Measurements from ENCODE around the gene LSG1. TPM values are rescaled to one million over a fixed set of nuclear protein-coding genes. Genes with fewer than 3 reads are reported as not detected.

The LSG1 gene
- total RNA-seq, 1 donor from 2014 or later = 55.4 TPM

DNA sequence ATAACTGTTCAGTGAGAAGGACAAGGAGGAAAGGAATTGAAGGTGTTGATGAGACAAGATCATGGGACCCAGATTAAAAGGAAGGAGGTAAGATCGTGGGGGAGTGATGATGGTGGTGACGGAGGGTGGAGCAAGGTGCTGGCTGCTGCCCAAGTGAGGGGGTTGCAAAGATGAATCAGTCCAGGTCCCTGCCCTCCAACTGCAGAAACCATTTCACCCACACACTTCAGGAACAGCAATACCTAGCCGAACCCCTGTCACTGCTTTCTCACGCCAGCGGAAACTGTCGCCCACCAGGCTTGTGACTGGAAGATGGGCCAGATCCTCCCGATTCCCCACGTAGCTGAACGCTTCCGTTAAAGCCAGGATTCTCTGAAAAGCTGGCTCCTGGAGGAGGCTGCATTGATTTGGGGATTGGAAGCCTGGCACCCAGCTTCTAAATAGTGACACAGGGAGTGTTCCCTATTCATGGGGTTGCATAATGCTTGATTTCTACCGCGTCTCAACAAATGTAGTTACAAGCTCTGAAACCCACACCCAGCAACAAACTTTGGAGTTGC lies 3.2 kb upstream of the LSG1 start:
- CTCF ChIA-PET = interaction anchor here (0.8 to 1.8 kb wide), 3 partner anchors 7 to 586 kb away, joined by 3 to 9 read pairs (median 4); no protein-coding TSS in a partner anchor
- no peak overlapping the region for H3K4me3 Mint-ChIP-seq
- H3K27ac Mint-ChIP-seq = no peak overlapping the region
- TF ChIP-seq, protein P1, sequence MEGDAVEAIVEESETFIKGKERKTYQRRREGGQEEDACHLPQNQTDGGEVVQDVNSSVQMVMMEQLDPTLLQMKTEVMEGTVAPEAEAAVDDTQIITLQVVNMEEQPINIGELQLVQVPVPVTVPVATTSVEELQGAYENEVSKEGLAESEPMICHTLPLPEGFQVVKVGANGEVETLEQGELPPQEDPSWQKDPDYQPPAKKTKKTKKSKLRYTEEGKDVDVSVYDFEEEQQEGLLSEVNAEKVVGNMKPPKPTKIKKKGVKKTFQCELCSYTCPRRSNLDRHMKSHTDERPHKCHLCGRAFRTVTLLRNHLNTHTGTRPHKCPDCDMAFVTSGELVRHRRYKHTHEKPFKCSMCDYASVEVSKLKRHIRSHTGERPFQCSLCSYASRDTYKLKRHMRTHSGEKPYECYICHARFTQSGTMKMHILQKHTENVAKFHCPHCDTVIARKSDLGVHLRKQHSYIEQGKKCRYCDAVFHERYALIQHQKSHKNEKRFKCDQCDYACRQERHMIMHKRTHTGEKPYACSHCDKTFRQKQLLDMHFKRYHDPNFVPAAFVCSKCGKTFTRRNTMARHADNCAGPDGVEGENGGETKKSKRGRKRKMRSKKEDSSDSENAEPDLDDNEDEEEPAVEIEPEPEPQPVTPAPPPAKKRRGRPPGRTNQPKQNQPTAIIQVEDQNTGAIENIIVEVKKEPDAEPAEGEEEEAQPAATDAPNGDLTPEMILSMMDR (IDR thresholded peaks at IDR 0.05) = no peak
- intact Hi-C loops (cut with micrococcal nuclease) = no loop called here
- POLR2A ChIA-PET = interaction anchor here (5.6 kb wide), 1 partner anchor 10 kb away, joined by 127 read pairs; the partner anchor contains the start of gene FAM43A
- peaks cover 13% of the 10 kb centered on the region for H3K36me3 Mint-ChIP-seq (ENCODE audit: low read depth)
- peaks cover 6% of the 10 kb centered on the region for H3K27me3 Mint-ChIP-seq
- no peak for ATAC-seq (ENCODE audit: low read depth)
- H3K4me1 Mint-ChIP-seq = peaks cover 19% of the 10 kb centered on the region
- no peak for DNase-seq
- H3K9me3 Mint-ChIP-seq = no peaks in the 10 kb centered on the region

DNA sequence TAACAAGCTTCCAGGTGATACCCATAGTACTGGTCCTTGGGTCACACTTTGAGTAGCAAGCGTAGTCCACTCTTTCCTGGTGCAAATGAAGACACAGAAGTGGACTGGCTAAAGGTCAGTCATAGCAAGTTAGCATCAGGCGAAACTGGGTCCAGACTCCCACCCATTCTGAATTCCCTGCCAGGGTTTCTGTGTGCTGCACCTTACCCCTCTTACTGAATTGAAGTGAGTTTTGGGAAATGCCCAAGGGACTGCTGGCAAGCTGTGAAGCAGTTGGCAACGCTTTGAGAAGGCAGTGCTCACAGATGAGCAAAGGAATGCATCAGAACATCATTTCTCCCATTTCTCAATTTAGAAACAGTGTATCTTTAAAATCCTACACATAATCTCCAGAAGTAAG lies 1.8 kb upstream of the LSG1 start:
- H3K27ac Mint-ChIP-seq = no peak overlapping the region
- intact Hi-C loops (cut with micrococcal nuclease) = loop anchor here (2.0 kb wide), 3 partner anchors 13 to 1233 kb away; partner anchors contain the start of gene ACAP2
- no peaks in the 10 kb centered on the region for H3K9me3 Mint-ChIP-seq

DNA sequence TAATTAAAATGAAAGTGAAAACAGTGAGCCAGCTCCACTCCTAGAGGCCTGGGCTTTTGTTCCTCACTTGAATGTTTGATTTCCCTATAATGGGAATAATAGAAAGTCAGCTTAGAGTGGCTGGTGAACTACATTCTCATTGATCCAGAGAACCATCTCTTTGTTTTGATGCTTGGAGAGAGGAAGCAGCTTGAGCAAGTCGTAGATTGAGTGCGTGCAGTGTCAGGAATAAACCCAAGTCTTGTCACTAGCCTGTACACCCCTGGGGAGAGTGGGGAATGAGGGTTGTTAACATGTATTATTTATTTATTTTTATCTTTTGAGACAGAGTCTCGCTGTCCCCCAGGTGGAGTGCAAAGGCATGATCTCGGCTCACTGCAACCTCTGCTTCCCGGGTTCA lies 885 bp upstream of the LSG1 start:
- H3K27ac Mint-ChIP-seq = peak overlapping the region; percentile 99
- ATAC-seq (ENCODE audit: low read depth) (no peak), DNase-seq (no peak)
- TF ChIP-seq, protein P1 (IDR thresholded peaks at IDR 0.05) = no peak
- intact Hi-C loops (cut with micrococcal nuclease) = loop anchor here (1.0 to 2.0 kb wide), 8 partner anchors 14 to 1234 kb away; partner anchors contain the start of genes ACAP2, PPP1R2, TMEM44 and XXYLT1
- POLR2A ChIA-PET = interaction anchor here (0.7 to 5.6 kb wide), 16 partner anchors 12 to 1234 kb away, joined by 3 to 127 read pairs (median 6); partner anchors contain the start of genes FAM43A, PPP1R2 and XXYLT1
- peaks cover 6% of the 10 kb centered on the region for H3K27me3 Mint-ChIP-seq
- H3K36me3 Mint-ChIP-seq (ENCODE audit: low read depth) = peaks cover 33% of the 10 kb centered on the region
- H3K9me3 Mint-ChIP-seq = no peaks in the 10 kb centered on the region
- peaks cover 19% of the 10 kb centered on the region for H3K4me1 Mint-ChIP-seq
- H3K4me3 Mint-ChIP-seq = peak overlapping the region; percentile 99
- CTCF ChIA-PET = interaction anchor here (1.0 to 4.2 kb wide), 9 partner anchors 10 to 769 kb away, joined by 3 to 88 read pairs (median 24); partner anchors contain the start of genes FAM43A and XXYLT1

More for the DNA sequence above, 1.8 kb upstream of the LSG1 start:
- Mint-ChIP-seq H3K27me3 (peaks cover 6% of the 10 kb centered on the region), H3K4me1 (peaks cover 19% of the 10 kb centered on the region), H3K36me3 (ENCODE audit: low read depth) (peaks cover 24% of the 10 kb centered on the region), H3K4me3 (peak overlapping the region; percentile 11)
- ChIA-PET POLR2A (interaction anchor here (5.6 kb wide), 1 partner anchor 11 kb away, joined by 127 read pairs; the partner anchor contains the start of gene FAM43A), CTCF (interaction anchor here (0.9 to 3.7 kb wide), 6 partner anchors 9 to 597 kb away, joined by 3 to 38 read pairs (median 4); partner anchors contain the start of genes FAM43A and XXYLT1)
- TF ChIP-seq, protein P1 (IDR thresholded peaks at IDR 0.05) = no peak
- ATAC-seq (ENCODE audit: low read depth) = no peak
- DNase-seq = no peak

DNA sequence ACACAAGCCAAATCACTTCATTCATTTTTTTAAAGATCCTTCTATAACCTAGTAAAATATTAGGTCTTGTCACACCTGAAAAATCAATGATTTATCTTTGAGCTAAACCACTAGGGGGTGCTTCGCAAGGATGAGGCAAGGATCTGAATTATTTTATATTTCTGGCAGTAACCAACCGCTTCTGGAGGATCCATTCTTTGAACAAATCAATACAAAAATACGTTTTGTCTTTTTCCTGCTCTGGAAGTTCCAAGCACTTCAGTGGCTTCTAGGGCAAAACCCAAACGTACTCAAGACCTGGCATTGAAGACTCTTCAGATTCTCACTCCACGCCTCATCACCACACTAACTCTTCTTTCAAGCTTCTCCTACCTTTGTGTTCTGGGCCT lies 486 bp downstream of the LSG1 start:
- TF ChIP-seq, protein P1 (IDR thresholded peaks at IDR 0.05) = peak; percentile 35
- peaks cover 22% of the 10 kb centered on the region for H3K4me1 Mint-ChIP-seq
- peaks cover 4% of the 10 kb centered on the region for H3K27me3 Mint-ChIP-seq
- intact Hi-C loops (cut with micrococcal nuclease) = loop anchor here (1.0 to 2.0 kb wide), 2 partner anchors 283 to 851 kb away; no protein-coding TSS in a partner anchor
- ChIA-PET CTCF (interaction anchor here (0.7 to 4.2 kb wide), 25 partner anchors 10 to 851 kb away, joined by 3 to 88 read pairs (median 4); partner anchors contain the start of genes FAM43A and XXYLT1), POLR2A (interaction anchor here (0.6 to 5.6 kb wide), 13 partner anchors 13 to 1894 kb away, joined by 3 to 127 read pairs (median 5); partner anchors contain the start of genes ACAP2, FAM43A, PPP1R2 and XXYLT1)
- DNase-seq = no peak
- peaks cover 43% of the 10 kb centered on the region for H3K36me3 Mint-ChIP-seq (ENCODE audit: low read depth)
- no peaks in the 10 kb centered on the region for H3K9me3 Mint-ChIP-seq
- peak overlapping the region; percentile 99 for H3K4me3 Mint-ChIP-seq
- peak; percentile 20 for ATAC-seq (ENCODE audit: low read depth)
- H3K27ac Mint-ChIP-seq = peak overlapping the region; percentile 99

DNA sequence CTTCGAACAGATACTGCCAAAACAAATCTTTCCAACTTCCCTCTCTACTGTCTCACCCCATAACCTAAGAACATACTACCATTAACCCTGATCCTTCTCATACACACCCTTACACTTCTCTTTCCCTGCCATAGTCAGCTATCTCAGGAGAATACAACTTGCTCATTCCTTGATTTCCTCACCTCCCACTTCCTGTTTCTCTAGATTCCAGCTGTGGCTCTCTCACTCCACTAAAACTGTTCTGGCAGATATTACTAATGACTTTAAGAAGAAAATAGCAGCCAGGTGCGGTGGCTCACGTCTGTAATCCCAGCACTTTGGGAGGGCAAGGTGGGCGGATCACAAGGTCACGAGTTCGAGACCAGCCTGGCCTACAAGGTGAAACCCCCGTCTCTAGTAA lies 4.6 kb downstream of the LSG1 start:
- no peak overlapping the region for H3K27ac Mint-ChIP-seq

More for the DNA sequence above, 4.6 kb downstream of the LSG1 start:
- Mint-ChIP-seq H3K9me3 (no peaks in the 10 kb centered on the region), H3K27me3 (no peaks in the 10 kb centered on the region), H3K4me1 (peaks cover 17% of the 10 kb centered on the region), H3K4me3 (no peak overlapping the region), H3K36me3 (ENCODE audit: low read depth) (peaks cover 74% of the 10 kb centered on the region)
- intact Hi-C loops (cut with micrococcal nuclease) = no loop called here
- POLR2A ChIA-PET = interaction anchor here (0.6 kb wide), 1 partner anchor 1263 kb away, joined by 6 read pairs; no protein-coding TSS in a partner anchor
- ATAC-seq (ENCODE audit: low read depth) (no peak), DNase-seq (no peak)
- CTCF ChIA-PET = no interaction called here
- TF ChIP-seq, protein P1 (IDR thresholded peaks at IDR 0.05) = no peak

All from activated B cell treated with CpG ODN at 0.5 μM for 24 hours (primary cell).